Measurements from ENCODE around the gene DPH7. TPM values are rescaled to one million over a fixed set of nuclear protein-coding genes. Genes with fewer than 3 reads are reported as not detected.
"Not testable (repeated sequence)": the region's sequence is repeated elsewhere in the genome, so short reads cannot be mapped to it uniquely, and the experiment has no call there.

The DPH7 gene
- total RNA-seq, 1 experiment from 2014 or later: 41.8 TPM

DNA sequence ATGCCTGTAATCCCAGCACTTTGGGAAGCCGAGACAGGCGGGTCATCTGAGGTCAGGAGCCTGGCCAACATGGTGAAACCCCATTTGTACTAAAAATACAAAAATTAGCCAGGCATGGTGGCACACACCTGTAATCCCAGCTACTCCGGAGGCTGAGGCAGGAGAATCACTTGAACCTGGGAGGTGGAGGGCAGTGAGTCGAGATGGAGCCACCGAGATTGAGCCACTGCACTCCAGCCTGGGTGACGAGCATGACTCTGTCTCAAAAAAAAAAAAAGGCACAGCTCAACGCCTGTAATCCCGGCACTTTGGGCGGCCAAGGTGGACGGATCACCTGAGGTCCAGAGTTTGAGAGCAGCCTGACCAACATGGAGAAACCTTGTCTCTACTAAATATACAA is 25.1 kb downstream of the DPH7 start:
- H3K4me3 ChIP-seq (ENCODE audit: insufficient read depth, low read depth, low read length); H3K36me3 ChIP-seq (replicated peaks; ENCODE audit: control insufficient read depth, insufficient read depth, low read length); H3K27me3 ChIP-seq (ENCODE audit: control insufficient read depth, insufficient read depth, low read length); DNase-seq: not testable (repeated sequence)

DNA sequence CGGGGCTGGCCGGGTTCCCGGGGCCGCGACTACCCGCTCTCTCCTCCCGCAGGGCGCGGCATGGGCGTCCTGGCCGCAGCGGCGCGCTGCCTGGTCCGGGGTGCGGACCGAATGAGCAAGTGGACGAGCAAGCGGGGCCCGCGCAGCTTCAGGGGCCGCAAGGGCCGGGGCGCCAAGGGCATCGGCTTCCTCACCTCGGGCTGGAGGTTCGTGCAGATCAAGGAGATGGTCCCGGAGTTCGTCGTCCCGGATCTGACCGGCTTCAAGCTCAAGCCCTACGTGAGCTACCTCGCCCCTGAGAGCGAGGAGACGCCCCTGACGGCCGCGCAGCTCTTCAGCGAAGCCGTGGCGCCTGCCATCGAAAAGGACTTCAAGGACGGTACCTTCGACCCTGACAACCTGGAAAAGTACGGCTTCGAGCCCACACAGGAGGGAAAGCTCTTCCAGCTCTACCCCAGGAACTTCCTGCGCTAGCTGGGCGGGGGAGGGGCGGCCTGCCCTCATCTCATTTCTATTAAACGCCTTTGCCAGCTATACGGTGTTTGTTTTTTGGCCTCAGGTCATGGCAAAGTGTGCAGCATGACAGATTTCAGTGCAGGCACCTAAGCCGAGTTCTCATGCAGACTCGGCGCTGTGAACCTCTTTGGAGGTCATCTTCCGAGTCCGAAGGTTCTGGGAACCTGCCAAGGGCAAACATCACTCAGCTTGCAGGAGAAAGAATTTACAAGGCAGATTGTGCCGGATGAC is 26.5 kb downstream of the DPH7 start:
- Histone ChIP-seq H3K27me3 (ENCODE audit: control insufficient read depth, insufficient read depth, low read length) (no peaks in the 10 kb centered on the region), H3K36me3 (replicated peaks; ENCODE audit: control insufficient read depth, insufficient read depth, low read length) (peaks cover 6% of the 10 kb centered on the region), H3K4me3 (ENCODE audit: insufficient read depth, low read depth, low read length) (peak overlapping the region; percentile 94)
- no peak for DNase-seq

DNA sequence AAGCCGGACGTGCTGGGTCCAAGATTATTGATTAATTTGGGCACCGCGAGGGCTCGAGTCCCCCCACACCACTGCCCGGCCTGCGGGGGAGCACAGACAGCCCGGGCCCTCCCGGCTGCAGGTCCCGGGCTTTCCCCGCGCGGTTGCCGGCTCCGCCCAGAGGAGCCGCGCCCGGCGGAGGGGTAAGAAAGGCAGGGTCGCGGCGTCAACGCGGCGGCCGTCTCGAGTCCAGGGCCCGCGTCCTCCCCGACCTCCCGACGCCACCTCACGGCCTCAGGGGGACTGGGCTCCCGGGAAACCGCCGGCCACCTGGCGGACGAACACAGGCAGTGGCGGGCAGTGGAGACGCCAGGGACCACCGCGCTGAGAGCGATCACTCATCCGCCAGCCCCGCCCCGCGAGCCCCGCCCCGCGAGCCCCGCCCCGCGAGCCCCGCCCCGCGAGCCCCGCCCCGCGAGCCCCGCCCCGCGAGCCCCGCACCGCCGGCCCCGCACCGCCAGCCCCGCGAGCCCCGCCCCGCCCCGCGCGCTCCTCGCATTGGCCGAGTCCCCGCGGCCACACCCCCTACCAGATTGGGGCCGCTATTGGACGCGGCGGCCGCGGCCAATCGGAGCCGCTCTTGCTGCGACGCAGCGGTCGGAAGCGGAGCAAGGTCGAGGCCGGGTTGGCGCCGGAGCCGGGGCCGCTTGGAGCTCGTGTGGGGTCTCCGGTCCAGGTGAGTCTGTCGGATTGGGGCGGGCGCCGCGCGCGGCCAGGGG is 27.3 kb downstream of the DPH7 start, which contains the start of gene MRPL41:
MRPL41 (plus strand) TSS at position 616 of the 758 bp plus-strand sequence. CDS start 203 bp downstream, outside the sequence.
- H3K27me3 ChIP-seq (ENCODE audit: control insufficient read depth, insufficient read depth, low read length): no peaks in the 10 kb centered on the region
- H3K4me3 ChIP-seq (ENCODE audit: insufficient read depth, low read depth, low read length): peak within 1 kb of the TSS; percentile 94
- peak; percentile 100 for DNase-seq
- H3K36me3 ChIP-seq (replicated peaks; ENCODE audit: control insufficient read depth, insufficient read depth, low read length): peaks cover 6% of the 10 kb centered on the region

DNA sequence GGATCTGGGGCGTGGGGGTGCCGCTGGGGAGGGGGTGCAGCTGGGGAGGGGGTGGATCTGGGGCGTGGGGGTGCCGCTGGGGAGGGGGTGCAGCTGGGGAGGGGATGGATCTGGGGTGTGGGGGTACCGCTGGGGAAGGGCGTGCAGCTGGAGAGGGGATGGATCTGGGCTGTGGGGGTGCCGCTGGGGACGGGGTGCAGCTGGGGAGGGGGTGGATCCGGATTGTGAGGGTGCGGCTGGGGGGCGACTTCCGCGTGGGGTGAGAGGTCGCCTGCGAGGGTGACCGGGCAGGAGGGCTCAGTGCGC is 27.8 kb downstream of the DPH7 start:
- not testable (repeated sequence) for H3K27me3 ChIP-seq (ENCODE audit: control insufficient read depth, insufficient read depth, low read length); H3K36me3 ChIP-seq (replicated peaks; ENCODE audit: control insufficient read depth, insufficient read depth, low read length)
- H3K4me3 ChIP-seq (ENCODE audit: insufficient read depth, low read depth, low read length): peak overlapping the region; percentile 62
- DNase-seq: peak; percentile 80

DNA sequence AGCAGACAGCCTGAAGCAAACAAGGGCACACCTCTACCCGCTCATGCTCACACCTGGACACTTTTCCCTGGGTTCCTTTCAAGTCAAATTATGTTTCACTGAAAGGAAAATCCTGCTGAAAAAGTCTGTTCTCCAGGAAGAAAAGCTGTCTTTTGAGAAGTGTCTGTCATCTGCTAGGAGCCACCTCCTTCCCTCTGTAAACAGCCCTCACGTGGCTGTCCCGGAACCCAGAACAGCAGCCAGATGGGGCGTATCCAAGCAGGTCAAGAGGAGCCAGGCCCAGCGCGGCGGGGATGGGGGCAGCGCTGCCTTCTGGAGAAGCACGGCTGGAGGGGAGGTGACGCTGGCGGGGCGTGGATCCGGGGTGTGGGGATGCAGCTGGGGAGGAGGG is 28.5 kb downstream of the DPH7 start, which contains the start of gene PNPLA7:
PNPLA7 (minus strand) TSS at position 172 of the 391 bp plus-strand sequence. CDS start 205 bp downstream, outside the sequence.
- DNase-seq: peak; percentile 94
- Histone ChIP-seq H3K36me3 (replicated peaks; ENCODE audit: control insufficient read depth, insufficient read depth, low read length) (peaks cover 3% of the 10 kb centered on the region), H3K4me3 (ENCODE audit: insufficient read depth, low read depth, low read length) (peak within 1 kb of the TSS; percentile 62), H3K27me3 (ENCODE audit: control insufficient read depth, insufficient read depth, low read length) (no peaks in the 10 kb centered on the region)

DNA sequence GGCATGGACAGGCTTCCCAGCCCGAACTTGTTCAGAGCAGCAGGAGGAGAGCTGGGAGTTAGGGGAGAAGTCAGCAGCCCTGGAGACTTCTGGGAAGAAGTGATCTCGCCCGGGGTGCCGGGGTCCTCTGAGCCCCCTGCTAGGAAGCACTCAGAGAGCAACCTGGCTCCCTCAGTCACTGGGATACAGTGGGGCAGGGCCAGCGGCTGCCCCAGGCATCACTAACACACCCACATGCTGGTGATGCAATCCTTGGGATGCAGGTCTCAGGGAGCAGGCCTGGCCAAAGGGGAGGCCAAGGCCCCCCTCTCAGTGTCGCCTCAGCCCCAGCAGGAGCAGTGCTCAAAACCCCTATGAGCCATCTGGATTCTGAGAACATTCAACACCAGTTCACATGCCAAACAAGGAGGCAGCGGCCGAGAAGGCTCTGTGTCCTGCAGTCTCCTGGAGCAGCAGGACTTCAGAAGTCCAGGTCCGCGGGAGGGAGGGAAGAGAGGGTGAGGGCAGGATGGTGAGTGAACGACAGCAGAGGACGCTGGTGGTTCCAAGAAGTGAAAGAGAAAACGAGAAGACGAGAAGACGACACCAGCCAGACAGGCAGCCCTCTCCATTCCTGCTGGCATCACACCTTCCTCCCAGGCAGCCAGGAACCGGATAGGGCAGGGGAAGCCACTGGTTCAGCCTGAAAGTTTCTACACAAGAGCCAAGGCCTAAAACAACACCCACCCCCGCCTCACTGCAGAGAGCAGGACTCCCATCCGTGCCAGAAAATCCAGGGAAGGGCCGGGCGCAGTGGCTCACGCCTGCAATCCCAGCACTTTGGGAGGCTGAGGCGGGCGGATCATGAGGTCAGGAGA is 30.8 kb downstream of the DPH7 start:
- no peak overlapping the region for H3K4me3 ChIP-seq (ENCODE audit: insufficient read depth, low read depth, low read length)
- H3K27me3 ChIP-seq (ENCODE audit: control insufficient read depth, insufficient read depth, low read length): no peaks in the 10 kb centered on the region
- no peak for DNase-seq

DNA sequence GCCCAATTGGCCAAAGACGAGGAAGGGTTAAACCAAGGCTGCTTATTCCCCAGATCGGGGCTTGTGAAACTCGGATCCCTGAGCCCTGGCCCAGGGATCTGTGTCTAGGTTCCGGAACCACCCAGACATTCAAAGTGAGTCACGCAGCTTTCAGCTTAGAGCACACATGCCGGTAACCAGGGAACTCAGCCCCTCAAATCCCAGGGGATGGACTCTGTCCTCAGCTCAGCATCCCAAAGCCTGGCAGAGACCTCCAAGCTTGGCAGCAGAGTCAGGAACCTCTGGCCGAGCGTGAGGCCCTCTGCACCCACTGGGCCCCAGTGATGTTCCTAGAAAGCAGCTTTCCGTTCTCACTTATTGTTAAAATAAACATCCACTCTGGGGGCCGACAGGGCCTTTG is 33.6 kb downstream of the DPH7 start:
- Histone ChIP-seq H3K27me3 (ENCODE audit: control insufficient read depth, insufficient read depth, low read length) (no peaks in the 10 kb centered on the region), H3K36me3 (replicated peaks; ENCODE audit: control insufficient read depth, insufficient read depth, low read length) (no peaks in the 10 kb centered on the region), H3K4me3 (ENCODE audit: insufficient read depth, low read depth, low read length) (no peak overlapping the region)
- no peak for DNase-seq

More for the DNA sequence above, 30.8 kb downstream of the DPH7 start:
- H3K36me3 ChIP-seq (replicated peaks; ENCODE audit: control insufficient read depth, insufficient read depth, low read length): no peaks in the 10 kb centered on the region

DNA sequence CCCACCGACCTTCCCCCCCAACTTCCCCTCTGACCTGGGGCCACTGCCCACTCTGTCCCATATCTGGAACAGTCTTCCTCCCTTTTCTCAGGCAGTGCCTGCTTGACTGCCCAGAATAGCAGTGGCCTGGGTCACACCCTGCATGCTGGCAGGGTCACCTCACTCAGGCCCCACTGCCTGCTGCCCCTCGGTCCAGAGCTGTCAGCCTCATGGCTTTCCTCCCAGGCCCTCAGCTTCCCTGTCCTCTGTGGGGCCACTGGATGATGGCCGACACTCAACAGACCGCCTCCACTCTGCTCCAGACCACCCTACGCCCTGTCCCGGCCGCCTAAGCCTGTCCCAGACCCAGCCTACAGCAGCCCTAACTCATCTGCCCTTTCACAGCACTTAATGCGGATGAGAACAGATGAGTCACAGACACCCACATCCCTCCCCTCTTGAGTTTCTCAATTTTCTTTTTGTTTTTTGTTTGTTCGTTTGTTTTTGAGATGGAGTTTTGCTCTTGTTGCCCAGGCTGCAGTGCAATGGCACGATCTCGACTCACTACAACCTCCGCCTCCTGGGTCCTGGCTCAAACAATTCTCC is 34.5 kb downstream of the DPH7 start:
- Histone ChIP-seq H3K27me3 (ENCODE audit: control insufficient read depth, insufficient read depth, low read length) (no peaks in the 10 kb centered on the region), H3K4me3 (ENCODE audit: insufficient read depth, low read depth, low read length) (no peak overlapping the region), H3K36me3 (replicated peaks; ENCODE audit: control insufficient read depth, insufficient read depth, low read length) (no peaks in the 10 kb centered on the region)
- DNase-seq: no peak

DNA sequence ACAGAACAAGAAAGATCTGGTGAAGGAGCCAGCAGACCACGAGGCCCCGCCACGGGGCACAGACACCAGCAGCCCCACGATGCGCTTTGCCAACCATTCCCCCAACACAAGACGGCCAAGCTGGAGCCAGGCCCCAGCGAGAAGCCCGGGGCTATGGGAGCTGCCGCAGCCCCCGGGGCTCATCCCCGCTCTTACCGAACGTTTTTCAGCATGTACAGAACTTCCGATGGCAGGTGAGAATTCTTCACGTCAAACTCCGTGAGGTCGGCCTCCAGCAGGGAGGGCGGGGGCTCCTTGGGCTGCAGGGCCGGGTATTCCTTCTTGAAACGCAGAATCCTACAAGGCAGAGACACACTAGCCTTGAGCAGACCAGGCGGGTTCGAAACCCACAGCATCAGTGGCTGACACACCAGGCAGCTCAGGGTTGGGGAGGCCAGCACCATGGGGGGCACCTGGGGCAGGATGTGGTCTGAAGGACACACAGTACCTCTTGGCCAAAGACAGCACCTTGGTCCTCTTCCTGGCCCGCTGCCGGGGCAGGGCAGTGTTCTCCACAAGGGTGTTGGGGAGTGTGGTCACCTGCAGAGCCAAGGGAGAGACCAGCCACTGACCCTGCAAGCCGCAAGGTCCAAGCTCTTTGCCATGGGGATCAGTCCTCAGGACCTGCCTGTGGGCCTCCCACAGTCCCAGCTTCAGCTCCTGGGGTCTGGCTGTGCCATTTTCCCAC is 35.3 kb downstream of the DPH7 start:
- H3K27me3 ChIP-seq (ENCODE audit: control insufficient read depth, insufficient read depth, low read length): no peaks in the 10 kb centered on the region
- no peak overlapping the region for H3K4me3 ChIP-seq (ENCODE audit: insufficient read depth, low read depth, low read length)
- H3K36me3 ChIP-seq (replicated peaks; ENCODE audit: control insufficient read depth, insufficient read depth, low read length): no peaks in the 10 kb centered on the region
- DNase-seq: peak; percentile 43

DNA sequence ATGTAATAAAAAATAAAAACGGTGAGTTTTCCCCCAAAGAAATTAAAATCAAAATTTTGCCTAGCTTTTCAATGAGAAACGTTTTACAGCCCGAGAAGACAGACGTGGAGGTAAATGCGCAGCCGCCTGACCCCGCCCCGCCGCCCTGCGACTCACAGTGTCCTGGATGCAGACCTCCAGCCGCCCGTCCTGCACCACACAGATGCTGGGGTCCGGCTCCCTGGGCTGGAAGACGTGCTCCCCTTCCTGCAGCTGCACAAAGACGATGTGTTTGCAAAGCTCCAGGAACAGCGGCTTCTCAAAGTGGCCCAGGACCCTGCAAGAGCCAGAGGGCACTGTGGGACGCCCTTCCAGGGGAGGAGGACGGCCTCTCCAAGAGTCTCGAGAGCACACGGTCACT is 36.2 kb downstream of the DPH7 start:
- DNase-seq: peak; percentile 49
- no peaks in the 10 kb centered on the region for H3K27me3 ChIP-seq (ENCODE audit: control insufficient read depth, insufficient read depth, low read length)
- no peaks in the 10 kb centered on the region for H3K36me3 ChIP-seq (replicated peaks; ENCODE audit: control insufficient read depth, insufficient read depth, low read length)
- no peak overlapping the region for H3K4me3 ChIP-seq (ENCODE audit: insufficient read depth, low read depth, low read length)

DNA sequence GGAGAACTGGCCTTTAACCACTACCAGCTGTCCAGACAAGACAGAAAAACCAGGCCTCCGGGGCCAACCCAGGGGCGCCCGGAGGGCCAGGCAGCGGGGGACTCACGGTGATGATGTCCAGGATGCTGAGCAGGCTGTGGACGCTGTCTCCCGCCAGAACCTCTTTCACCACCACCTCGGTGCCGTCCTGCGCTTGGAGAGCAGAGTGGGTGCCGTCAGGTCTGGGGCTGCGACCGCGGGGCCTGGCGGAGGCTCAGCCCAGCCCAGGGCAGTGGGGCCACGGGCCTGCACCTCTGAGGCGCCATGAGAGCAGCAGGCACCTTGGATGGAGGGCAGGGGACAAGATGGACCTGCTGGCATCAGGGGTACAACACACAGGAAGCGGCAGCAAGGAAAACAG is 38.2 kb downstream of the DPH7 start:
- H3K36me3 ChIP-seq (replicated peaks; ENCODE audit: control insufficient read depth, insufficient read depth, low read length): no peaks in the 10 kb centered on the region
- DNase-seq: no peak
- no peak overlapping the region for H3K4me3 ChIP-seq (ENCODE audit: insufficient read depth, low read depth, low read length)
- no peaks in the 10 kb centered on the region for H3K27me3 ChIP-seq (ENCODE audit: control insufficient read depth, insufficient read depth, low read length)

DNA sequence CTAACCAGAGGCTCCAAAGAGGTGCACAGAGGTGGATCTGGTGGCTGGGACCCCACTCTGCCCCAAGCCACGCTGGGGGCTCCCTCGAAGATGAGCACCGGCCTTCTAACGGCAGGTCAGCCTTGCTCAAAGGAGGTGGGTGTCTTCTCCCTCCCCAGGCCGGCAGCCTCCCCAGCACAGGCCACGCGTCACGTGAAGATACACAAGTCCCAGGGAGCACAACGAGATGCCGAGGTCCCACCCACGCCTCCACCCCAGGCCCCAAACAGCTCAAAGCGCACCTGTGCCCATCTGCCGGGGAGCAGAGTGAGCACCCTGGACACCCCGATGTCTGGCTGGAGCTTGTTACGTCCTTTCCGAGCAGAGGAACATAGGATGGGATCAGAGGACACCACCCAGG is 40.7 kb downstream of the DPH7 start:
- no peak overlapping the region for H3K4me3 ChIP-seq (ENCODE audit: insufficient read depth, low read depth, low read length)
- DNase-seq: peak; percentile 37
- H3K36me3 ChIP-seq (replicated peaks; ENCODE audit: control insufficient read depth, insufficient read depth, low read length): no peaks in the 10 kb centered on the region
- no peaks in the 10 kb centered on the region for H3K27me3 ChIP-seq (ENCODE audit: control insufficient read depth, insufficient read depth, low read length)

DNA sequence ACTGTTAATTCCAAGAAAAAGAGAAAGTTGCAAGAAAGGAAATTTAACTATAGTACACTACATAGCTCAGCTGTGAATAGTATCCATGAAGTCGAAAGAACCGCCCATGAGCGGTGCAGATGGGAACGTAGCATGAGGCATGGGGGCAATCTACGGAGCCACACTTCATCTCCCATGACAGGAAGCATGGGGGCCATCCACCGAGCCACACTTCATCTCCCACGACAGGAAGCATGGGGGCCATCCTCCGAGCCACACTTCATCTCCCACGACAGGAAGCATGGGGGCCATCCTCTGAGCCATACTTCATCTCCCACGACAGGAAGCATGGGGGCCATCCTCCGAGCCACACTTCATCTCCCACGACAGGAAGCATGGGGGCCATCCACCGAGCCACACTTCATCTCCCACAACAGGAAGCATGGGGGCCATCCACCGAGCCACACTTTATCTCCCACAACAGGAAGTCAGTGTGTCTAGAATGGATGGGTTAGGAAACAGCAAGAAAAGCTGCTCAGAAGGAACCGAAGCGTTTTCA is 42.1 kb downstream of the DPH7 start:
- not testable (repeated sequence) for DNase-seq; H3K27me3 ChIP-seq (ENCODE audit: control insufficient read depth, insufficient read depth, low read length); H3K4me3 ChIP-seq (ENCODE audit: insufficient read depth, low read depth, low read length); H3K36me3 ChIP-seq (replicated peaks; ENCODE audit: control insufficient read depth, insufficient read depth, low read length)

DNA sequence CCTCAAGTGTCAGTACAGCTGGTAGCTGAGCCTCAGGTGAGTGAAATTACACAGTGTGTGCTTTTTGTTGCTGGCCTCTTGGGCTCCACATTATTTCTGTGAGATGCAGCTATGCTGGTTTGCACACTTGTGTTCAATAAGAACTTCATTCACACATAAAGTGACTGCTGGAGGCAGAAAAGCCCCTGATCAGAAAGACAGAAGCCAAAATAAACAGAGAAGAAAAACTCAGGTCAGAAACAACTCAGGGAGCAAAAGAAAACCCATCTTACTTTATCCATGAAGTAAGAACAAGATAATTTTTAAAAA is 43.7 kb downstream of the DPH7 start:
- no peak for DNase-seq
- no peak overlapping the region for H3K4me3 ChIP-seq (ENCODE audit: insufficient read depth, low read depth, low read length)
- no peaks in the 10 kb centered on the region for H3K27me3 ChIP-seq (ENCODE audit: control insufficient read depth, insufficient read depth, low read length)
- no peaks in the 10 kb centered on the region for H3K36me3 ChIP-seq (replicated peaks; ENCODE audit: control insufficient read depth, insufficient read depth, low read length)
